Psoas muscle (tissue), 8 donors: ENCODE results near the gene TMEM191B. TPM values are rescaled to one million over a fixed set of nuclear protein-coding genes. Genes with fewer than 3 reads are reported as not detected.
"Not testable (repeated sequence)": the region's sequence is repeated elsewhere in the genome, so short reads cannot be mapped to it uniquely, and the experiment has no call there.

Source experiments
- ATAC-seq, 4 donors: fragments of 200-7000 bp; cut with Tn5 transposase; one replicate each; pipeline ENCODE4 v1.9.1; 2020; ENCODE audit warnings: moderate library complexity in 3 of 4, mild to moderate bottlenecking in 2 of 4
- DNase-seq, 2 donors: peaks; one replicate each; pipeline ENCODE4 v3.0.0-alpha.2; 2020
- H3K27ac ChIP-seq: fragments of 200-600 bp; one replicate; pipeline ENCODE4 v1.8.0; 2022
- H3K27me3 ChIP-seq, 3 donors: fragments of 200-600 bp in 1 of 3; one replicate each; pipeline versions ENCODE4 v1.6.1 to v1.8.0; 2013 to 2022; ENCODE audit warnings: low read length in 2 of 3, mild to moderate bottlenecking in 2 of 3, moderate library complexity in 1 of 3; ENCODE audit not compliant: insufficient read depth in 3 of 3
- H3K36me3 ChIP-seq, 2 donors: fragments of 200-600 bp in 1 of 2; one replicate each; pipeline versions ENCODE4 v1.6.1 to v1.8.0; 2013 to 2022; ENCODE audit warnings: low read depth in 1 of 2, mild to moderate bottlenecking in 1 of 2, moderate library complexity in 1 of 2; ENCODE audit not compliant: insufficient read depth in 1 of 2
- H3K4me1 ChIP-seq: fragments of 200-600 bp; one replicate; pipeline ENCODE4 v1.8.0; 2022
- H3K4me3 ChIP-seq: fragments of 200-600 bp; one replicate; pipeline ENCODE4 v1.8.0; 2022; ENCODE audit warnings: mild to moderate bottlenecking
- H3K9me3 ChIP-seq: fragments of 200-600 bp; one replicate; pipeline ENCODE4 v1.8.0; 2022
- WGBS, 3 donors: extraction: QIAGEN DNeasy Blood & Tissue Kit; methylation state at CpG; one replicate each; pipeline versions ENCODE4 v1.1.6 to v1.1.7; 2013; 5-methylcytosine and 5-hydroxymethylcytosine counted together
- intact Hi-C, 2 donors: fragments of 100-400 bp; cut with DNase I; formaldehyde crosslinking; loops; one replicate each; pipeline versions ENCODE4 v1.11.0 to v1.14.2; 2022
- long read RNA-seq, 2 donors: library from polyadenylated mRNA; unstranded; transcript quantifications; one replicate each; pipeline ENCODE4 v2.0.0, GENCODE V29; 2021
- polyA plus RNA-seq, 3 donors: library from polyadenylated mRNA; stranded (reverse); fragments of 200-250 nt; gene quantifications; one replicate each; pipeline ENCODE4 v1.2.3, GENCODE V29; 2013
- total RNA-seq, 4 donors: library from RNA; stranded (reverse); fragmentation: NEBNext Ultra II Directional in 2 of 4; extraction: Animal tissue kit (Norgen Biotek cat#: 25700) in 2 of 4; gene quantifications; one replicate each; pipeline versions ENCODE4 v1.2.1 to v1.2.4, GENCODE V29; 2021 to 2023
- donor health status: healthy with polysubstance abuse.
- donor health status: DM: no; HTN: no; CAD: no; lungs with moderate emphysema.
- donor health status: Bipolar disorder and iron deficiency.
- donor health status: healthy.
- donor health status: DM: yes; HTN: yes; CAD: no.
- donor health status: DM: no; HTN: no; CAD: no.
- donor health status: DM: no; HTN: no; CAD: no.
- donor health status: DM: yes; HTN: yes; CAD: no.

Gene TMEM191B
- not detected for total RNA-seq
- not detected for polyA plus RNA-seq
- long read RNA-seq, donor 1: 0 reads
- long read RNA-seq, donor 2: 0 reads

GRCh38 chr22:18527752-18528596 lies at the start of gene TMEM191B:
Gene TMEM191B (plus strand): TSS chr22:18527802. CDS start chr22:18527981, 179 bp downstream.
- H3K36me3 ChIP-seq, intact Hi-C loops, H3K4me1 ChIP-seq, H3K27ac ChIP-seq, H3K27me3 ChIP-seq, H3K9me3 ChIP-seq, DNase-seq: not testable (repeated sequence)
- peak within 1 kb of the TSS; percentile 38 for H3K4me3 ChIP-seq
- peak in 3 of 4 donors; percentile 9 to 24 (median 21) for ATAC-seq
- no CpG with 5 or more reads among the region's 65 CpGs for WGBS, 3 donors

- intact Hi-C loops, ATAC-seq, H3K27me3 ChIP-seq, H3K9me3 ChIP-seq, H3K4me1 ChIP-seq, H3K4me3 ChIP-seq, H3K36me3 ChIP-seq, H3K27ac ChIP-seq, DNase-seq: not testable (repeated sequence)
- WGBS, 3 donors: no CpG with 5 or more reads among the region's 3 CpGs
Observed at GRCh38 chr22:18496227-18496626, 31.4 kb upstream of the TMEM191B start.

- 73 to 82% methylated on average over 6 of the region's 6 CpGs; no CpG with 5 or more reads in 1 of the 3 donors for WGBS, 3 donors
- H3K27me3 ChIP-seq, DNase-seq, H3K27ac ChIP-seq, H3K4me1 ChIP-seq, intact Hi-C loops, H3K4me3 ChIP-seq, ATAC-seq, H3K9me3 ChIP-seq, H3K36me3 ChIP-seq: not testable (repeated sequence)
Observed at GRCh38 chr22:18511327-18511726, 16.3 kb upstream of the TMEM191B start.

- intact Hi-C loops, H3K27ac ChIP-seq, H3K36me3 ChIP-seq, ATAC-seq, H3K27me3 ChIP-seq, H3K4me1 ChIP-seq, H3K9me3 ChIP-seq, H3K4me3 ChIP-seq, DNase-seq: not testable (repeated sequence)
- 27 to 31% (median 30%) methylated on average over 5 of the region's 10 CpGs for WGBS, 3 donors
Observed at GRCh38 chr22:18512378-18512777, 15.2 kb upstream of the TMEM191B start.

- 42 to 70% (median 67%) methylated on average over 2 to 5 of the region's 10 CpGs for WGBS, 3 donors
- intact Hi-C loops: not testable (repeated sequence)
Observed at GRCh38 chr22:18513454-18513853, 14.1 kb upstream of the TMEM191B start.

GRCh38 chr22:18518061-18518460 lies 9.5 kb upstream of the TMEM191B start, which contains the start of gene GGTLC3:
Gene GGTLC3 (minus strand): TSS chr22:18518161. CDS start chr22:18517897, 264 bp downstream.
- intact Hi-C loops: not testable (repeated sequence)

More at GRCh38 chr22:18513454-18513853, 14.1 kb upstream of the TMEM191B start:
- not testable (repeated sequence) for ATAC-seq, H3K27ac ChIP-seq, H3K36me3 ChIP-seq, H3K4me3 ChIP-seq, H3K9me3 ChIP-seq, H3K27me3 ChIP-seq, DNase-seq, H3K4me1 ChIP-seq

GRCh38 chr22:18522762-18523161 lies 4.8 kb upstream of the TMEM191B start:
- DNase-seq, H3K36me3 ChIP-seq, H3K4me1 ChIP-seq, H3K4me3 ChIP-seq, H3K9me3 ChIP-seq, H3K27me3 ChIP-seq, ATAC-seq, H3K27ac ChIP-seq, intact Hi-C loops: not testable (repeated sequence)
- no CpG with 5 or more reads among the region's 6 CpGs for WGBS, 3 donors

More at GRCh38 chr22:18518061-18518460, 9.5 kb upstream of the TMEM191B start, which contains the start of gene GGTLC3:
- WGBS, 3 donors: no CpG with 5 or more reads among the region's 5 CpGs
- not testable (repeated sequence) for H3K36me3 ChIP-seq, H3K4me1 ChIP-seq, H3K9me3 ChIP-seq, H3K27me3 ChIP-seq, H3K27ac ChIP-seq, ATAC-seq, DNase-seq, H3K4me3 ChIP-seq

- H3K9me3 ChIP-seq, H3K36me3 ChIP-seq, H3K4me1 ChIP-seq, intact Hi-C loops, DNase-seq, H3K27ac ChIP-seq, H3K4me3 ChIP-seq, H3K27me3 ChIP-seq: not testable (repeated sequence)
- WGBS, 3 donors: no CpG with 5 or more reads among the region's 4 CpGs
- ATAC-seq: peak in 3 of 4 donors; percentile 46 to 51 (median 47)
Observed at GRCh38 chr22:18523328-18523727, 4.3 kb upstream of the TMEM191B start.

GRCh38 chr22:18528597-18529415 lies 1.2 kb downstream of the TMEM191B start:
- H3K36me3 ChIP-seq, intact Hi-C loops, H3K27ac ChIP-seq, H3K27me3 ChIP-seq, H3K4me1 ChIP-seq, H3K9me3 ChIP-seq: not testable (repeated sequence)
- 0% methylated on average over 2 to 22 of the region's 66 CpGs; no CpG with 5 or more reads in 1 of the 3 donors for WGBS, 3 donors
- peak; percentile 96 to 98 (median 98) for ATAC-seq
- peak overlapping the region; percentile 38 for H3K4me3 ChIP-seq
- DNase-seq: peak; percentile 69 to 88

- H3K36me3 ChIP-seq, H3K27ac ChIP-seq, DNase-seq, H3K4me3 ChIP-seq, H3K27me3 ChIP-seq, intact Hi-C loops, H3K9me3 ChIP-seq, H3K4me1 ChIP-seq: not testable (repeated sequence)
- WGBS, 3 donors: 10% methylated on average over 10 of the region's 57 CpGs; no CpG with 5 or more reads in 2 of the 3 donors
- peak; percentile 14 to 45 (median 37) for ATAC-seq
Observed at GRCh38 chr22:18529416-18530145, 2.0 kb downstream of the TMEM191B start.
